Natural killer cell (primary cell): ENCODE measurements around the gene ATP5F1B. TPM values are rescaled to one million over a fixed set of nuclear protein-coding genes. Genes with fewer than 3 reads are reported as not detected.

Experiments used
- ATAC-seq, 3 donors: fragments of 150-1000 bp in 2 of 3; fragments of 200-7000 bp in 1 of 3; cut with Tn5 transposase; 1 replicate in 1 of 3; 2 replicates in 2 of 3; pipeline ENCODE4 v1.10.0; 2021; ENCODE audit warnings: mild to moderate bottlenecking in 2 of 3, moderate library complexity in 2 of 3
- DNase-seq, 2 donors: peaks; one replicate each; pipeline versions ENCODE4 v3.0.0 to v3.0.0-alpha.2; 2013 to 2021; ENCODE audit warnings: mixed read lengths in 1 of 2
- H3K27ac ChIP-seq: one replicate; pipeline ENCODE4 v1.5.1; 2013; ENCODE audit warnings: mild to moderate bottlenecking, low read length
- H3K27me3 ChIP-seq: one replicate; pipeline ENCODE4 v1.6.1; 2013; ENCODE audit warnings: low read length; ENCODE audit not compliant: control insufficient read depth, insufficient read depth
- H3K36me3 ChIP-seq: one replicate; pipeline ENCODE4 v1.6.1; 2013; ENCODE audit warnings: low read length; ENCODE audit not compliant: control insufficient read depth, insufficient read depth
- H3K4me1 ChIP-seq: one replicate; pipeline ENCODE4 v1.6.1; 2013; ENCODE audit warnings: low read length; ENCODE audit not compliant: control insufficient read depth, insufficient read depth
- H3K4me3 ChIP-seq: one replicate; pipeline ENCODE4 v1.5.1; 2013; ENCODE audit warnings: low read length
- H3K9me3 ChIP-seq: one replicate; pipeline ENCODE4 v1.6.1; 2013; ENCODE audit warnings: low read length; ENCODE audit not compliant: control insufficient read depth, insufficient read depth
- H3K27ac Mint-ChIP-seq, 2 donors: one replicate each; pipeline ENCODE4 v1.8.0; 2022; ENCODE audit warnings: mild to moderate bottlenecking in 2 of 2, mixed read lengths in 2 of 2, moderate library complexity in 1 of 2
- H3K27me3 Mint-ChIP-seq, 2 donors: one replicate each; pipeline ENCODE4 v1.8.0; 2022; ENCODE audit warnings: low read depth in 2 of 2, mixed read lengths in 2 of 2
- H3K36me3 Mint-ChIP-seq: one replicate; pipeline ENCODE4 v1.8.0; 2022; ENCODE audit warnings: mixed read lengths
- H3K4me1 Mint-ChIP-seq, 2 donors: one replicate each; pipeline ENCODE4 v1.8.0; 2022; ENCODE audit warnings: mixed read lengths in 2 of 2
- H3K4me3 Mint-ChIP-seq: one replicate; pipeline ENCODE4 v1.8.0; 2022; ENCODE audit warnings: mild to moderate bottlenecking, moderate library complexity, mixed read lengths
- H3K9me3 Mint-ChIP-seq, 2 donors: one replicate each; pipeline ENCODE4 v1.8.0; 2022; ENCODE audit warnings: mixed read lengths in 2 of 2
- CTCF ChIP-seq: fragments of 200-600 bp; IDR thresholded peaks from one replicate; pipeline ENCODE4 v1.8.0; 2022; ENCODE audit warnings: antibody characterized with exemption
- WGBS: methylation state at CpG from one replicate; pipeline ENCODE4 v1.1.7; 2013; ENCODE audit warnings: missing lambda C conversion rate; ENCODE audit not compliant: insufficient coverage; 5-methylcytosine and 5-hydroxymethylcytosine counted together
- intact Hi-C: fragments of 100-400 bp; cut with micrococcal nuclease; formaldehyde crosslinking; loops from one replicate; pipeline ENCODE4 v1.14.2; 2022
- total RNA-seq, 4 donors: library from RNA; stranded (reverse); fragments of 120-200 nt in 1 of 4; gene quantifications; one replicate each; pipeline versions ENCODE4 v1.2.3 to v1.2.4, GENCODE V29; 2013 to 2022

ATP5F1B gene
- total RNA-seq, 3 donors from 2014 or later (not counting 1 experiment from before 2014, with no cell fraction given): 335 to 378 (median 342) TPM

- no peaks in the 10 kb centered on the region for H3K36me3 ChIP-seq
- H3K27me3 Mint-ChIP-seq: no peaks in the 10 kb centered on the region
- TF ChIP-seq CTCF: no peak
- H3K9me3 Mint-ChIP-seq: no peaks in the 10 kb centered on the region
- peak within 1 kb of the TSS; percentile 94 for H3K27ac ChIP-seq
- DNase-seq: peak; percentile 96 to 100
- H3K27me3 ChIP-seq: no peaks in the 10 kb centered on the region
- no peaks in the 10 kb centered on the region for H3K9me3 ChIP-seq
- peak within 1 kb of the TSS; percentile 80 for H3K4me3 ChIP-seq
- under 1% methylated on average over 64 of the region's 64 CpGs for WGBS
- H3K27ac Mint-ChIP-seq: peak within 1 kb of the TSS; percentile 95 to 99
- peak; percentile 76 to 95 (median 83) for ATAC-seq
- no peaks in the 10 kb centered on the region for H3K36me3 Mint-ChIP-seq
- peaks cover 36% of the 10 kb centered on the region for H3K4me1 ChIP-seq
- intact Hi-C loops: loop anchor here (1.0 to 2.0 kb wide), 3 partner anchors 37 to 59 kb away; partner anchors contain the start of gene NACA
- peak within 1 kb of the TSS; percentile 98 for H3K4me3 Mint-ChIP-seq
- H3K4me1 Mint-ChIP-seq: peaks cover 41 to 44% of the 10 kb centered on the region in 2 donors
Measured at GRCh38 chr12:56688129-56688845, 42.5 kb upstream of the ATP5F1B start, which contains the start of gene PTGES3. PTGES3 (minus strand) TSS chr12:56688284; CDS start chr12:56687999, 285 bp downstream.

- peaks cover 44% of the 10 kb centered on the region for H3K4me1 ChIP-seq
- WGBS: under 1% methylated on average over 62 of the region's 62 CpGs
- peak overlapping the region; percentile 94 for H3K27ac ChIP-seq
- Mint-ChIP-seq H3K9me3 (no peaks in the 10 kb centered on the region), H3K27me3 (no peaks in the 10 kb centered on the region), H3K36me3 (no peaks in the 10 kb centered on the region), H3K27ac (peak overlapping the region; percentile 95 to 99), H3K4me1 (peaks cover 41 to 44% of the 10 kb centered on the region in 2 donors), H3K4me3 (peak overlapping the region; percentile 98)
- DNase-seq (peak; percentile 45 to 80), ATAC-seq (peak; percentile 57 to 71 (median 64))
- no peaks in the 10 kb centered on the region for H3K9me3 ChIP-seq
- H3K36me3 ChIP-seq: no peaks in the 10 kb centered on the region
- peak overlapping the region; percentile 80 for H3K4me3 ChIP-seq
- intact Hi-C loops: loop anchor here (1.0 to 2.0 kb wide), 3 partner anchors 38 to 59 kb away; partner anchors contain the start of gene NACA
- TF ChIP-seq CTCF: no peak
- H3K27me3 ChIP-seq: no peaks in the 10 kb centered on the region
Measured at GRCh38 chr12:56687223-56688128, 41.7 kb upstream of the ATP5F1B start.

GRCh38 chr12:56684745-56685359 lies 39.1 kb upstream of the ATP5F1B start:
- Histone ChIP-seq H3K4me3 (peak overlapping the region; percentile 13), H3K9me3 (no peaks in the 10 kb centered on the region), H3K4me1 (peaks cover 61% of the 10 kb centered on the region), H3K27me3 (no peaks in the 10 kb centered on the region), H3K36me3 (peaks cover under 1% of the 10 kb centered on the region), H3K27ac (peak overlapping the region; percentile 79)
- Mint-ChIP-seq H3K27ac (peak overlapping the region; percentile 95 to 99), H3K36me3 (no peaks in the 10 kb centered on the region), H3K4me1 (peaks cover 47 to 52% of the 10 kb centered on the region in 2 donors), H3K27me3 (no peaks in the 10 kb centered on the region), H3K4me3 (peak overlapping the region; percentile 84), H3K9me3 (no peaks in the 10 kb centered on the region)
- peak in 1 of 2 donors; percentile 38 for DNase-seq
- intact Hi-C loops: no loop called here
- no peak for TF ChIP-seq CTCF
- no peak for ATAC-seq
- WGBS: 40% methylated on average over 7 of the region's 8 CpGs
